NCI-H1694 (cell line): Measurements from ENCODE around the gene KLK10.

Experiments
- DNase-seq: peaks from one replicate; lab custom pipeline; 2025; lab: John Stamatoyannopoulos, UW

KLK10 gene

GRCh38 chr19:51025809-51026553, 6.5 kb upstream of the KLK10 start:
- DNase-seq, result no peak

DNA sequence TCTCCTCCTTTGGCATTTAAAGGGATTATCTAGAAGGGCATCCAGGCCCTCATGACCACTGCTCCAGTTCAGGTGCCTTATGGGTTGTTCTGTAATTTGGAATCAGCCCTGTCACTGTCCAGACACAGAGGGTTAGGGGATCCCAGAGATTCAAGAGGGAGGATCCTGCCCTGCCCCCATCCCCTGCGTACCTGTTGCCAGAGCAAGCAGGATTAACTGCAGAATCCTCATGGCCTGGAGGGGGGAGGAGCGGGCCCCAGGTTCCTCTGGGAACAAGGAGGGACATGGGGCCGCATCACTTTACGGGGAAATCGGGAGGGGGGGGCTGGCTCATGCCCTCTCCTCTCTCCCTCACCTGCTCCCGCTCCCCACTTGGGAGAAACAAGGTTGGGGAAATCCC, 5.9 kb upstream of the KLK10 start:
- no peak for DNase-seq

- DNase-seq, result no peak
Observed at GRCh38 chr19:51024924-51025323, 5.4 kb upstream of the KLK10 start.

DNA sequence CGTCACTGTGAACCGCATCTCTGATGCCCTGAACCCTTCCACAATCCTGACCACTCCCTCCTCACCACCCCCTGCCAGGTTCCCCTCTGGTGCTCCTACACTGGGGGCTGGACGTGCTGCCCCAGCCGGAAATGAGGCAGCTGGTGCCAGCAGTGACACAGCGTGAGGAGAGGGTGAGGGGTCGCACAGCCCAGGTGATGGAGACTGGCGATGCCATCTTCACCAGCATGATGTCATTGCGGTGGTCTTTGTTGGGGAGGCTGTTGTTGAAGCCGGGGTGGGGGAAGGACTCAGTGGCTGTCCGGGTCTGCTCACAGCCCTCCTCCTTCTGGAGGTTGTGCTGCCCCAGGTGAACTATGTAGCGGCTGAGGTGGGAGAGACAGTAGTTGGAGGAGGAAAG, 4.4 kb upstream of the KLK10 start:
- DNase-seq, result no peak

DNA sequence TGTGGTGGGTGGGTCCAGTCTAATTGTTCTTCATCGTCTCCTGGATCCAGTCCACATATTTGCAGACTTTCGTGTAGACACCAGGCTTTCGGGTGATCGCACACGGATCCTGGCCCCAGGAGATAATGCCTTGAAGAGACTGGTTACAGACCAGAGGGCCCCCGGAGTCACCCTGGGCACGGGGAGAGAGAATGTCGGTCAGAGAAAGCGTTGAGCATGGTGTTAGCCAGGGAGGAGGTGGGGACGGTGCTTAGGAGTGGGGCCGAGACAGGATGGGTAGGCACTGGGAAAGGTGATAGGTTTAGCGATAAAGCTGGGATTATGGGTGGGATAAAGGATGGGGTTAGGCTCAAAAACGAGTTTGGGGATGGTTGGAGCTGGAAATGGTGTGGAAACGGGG, 3.0 kb upstream of the KLK10 start:
- DNase-seq, result no peak

DNA sequence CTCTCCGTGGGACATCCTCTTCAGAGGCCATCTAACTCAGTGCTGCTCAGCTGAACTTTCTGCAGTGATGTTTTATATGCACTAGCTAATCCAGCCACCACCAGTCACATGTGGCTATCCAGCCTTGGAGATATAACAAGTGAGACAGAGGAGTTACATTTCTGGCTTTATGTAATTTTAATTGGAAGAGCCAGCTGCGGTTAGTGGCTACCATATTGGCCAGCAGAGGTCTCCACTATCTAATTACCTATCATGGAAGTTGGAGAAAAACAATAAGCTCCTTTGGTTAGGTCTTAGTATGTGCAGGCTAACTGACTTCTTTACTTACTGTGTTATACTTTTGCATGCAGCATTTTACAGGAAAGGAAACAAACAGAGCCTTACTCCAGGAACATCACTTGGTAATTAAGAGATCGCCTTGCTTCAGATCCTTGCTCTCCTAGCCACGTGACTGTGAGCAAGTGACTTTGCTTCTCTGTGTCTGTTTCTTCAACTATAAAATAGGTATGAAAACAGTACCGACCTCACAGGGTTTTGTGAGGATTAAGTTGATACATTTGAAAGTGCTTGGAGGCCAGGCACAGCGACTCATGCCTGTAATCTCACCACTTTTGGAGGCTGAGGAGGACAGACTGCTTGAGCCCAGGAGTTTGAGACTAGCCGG, 1.6 kb upstream of the KLK10 start:
- DNase-seq, result no peak

DNA sequence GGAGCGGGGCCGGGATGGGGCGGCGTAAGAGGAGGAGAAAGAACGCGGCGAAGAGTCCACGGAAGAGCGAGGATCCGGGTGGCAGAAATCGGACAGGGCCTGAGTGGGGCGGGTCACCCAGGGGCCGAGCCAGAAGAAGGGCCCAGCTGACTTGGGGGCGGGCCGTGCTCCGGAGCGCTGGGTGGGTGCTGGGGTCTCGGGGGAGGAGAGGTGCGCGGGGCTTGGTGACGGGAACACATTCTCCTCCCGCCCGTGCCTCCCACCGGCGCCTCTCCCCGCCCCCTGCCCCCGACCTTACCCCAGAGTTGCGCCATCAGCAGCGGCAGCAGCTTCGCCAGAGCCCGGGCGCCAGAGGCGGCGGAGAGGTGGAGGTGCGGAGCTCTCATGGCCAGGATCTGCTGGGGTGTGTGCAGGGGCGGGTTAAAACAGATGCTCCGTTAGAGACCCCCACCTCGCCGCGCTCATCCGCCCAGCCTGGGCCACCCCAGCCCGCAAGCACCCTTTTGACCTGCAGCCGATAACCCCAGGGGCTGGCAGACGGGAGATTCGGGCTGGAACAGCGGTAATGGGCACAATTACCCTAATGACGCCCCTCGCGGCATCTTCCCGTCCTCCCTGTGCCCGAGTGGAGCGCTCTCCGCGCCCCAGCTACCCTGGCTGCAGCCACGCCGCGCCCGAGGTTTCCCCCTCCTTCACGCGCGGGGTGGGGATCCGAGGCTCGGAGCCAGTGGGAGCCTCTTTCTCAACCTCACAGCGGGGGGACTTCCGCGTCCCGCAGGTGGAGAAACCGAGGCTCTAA, 565 bp downstream of the KLK10 start:
- no peak for DNase-seq

DNA sequence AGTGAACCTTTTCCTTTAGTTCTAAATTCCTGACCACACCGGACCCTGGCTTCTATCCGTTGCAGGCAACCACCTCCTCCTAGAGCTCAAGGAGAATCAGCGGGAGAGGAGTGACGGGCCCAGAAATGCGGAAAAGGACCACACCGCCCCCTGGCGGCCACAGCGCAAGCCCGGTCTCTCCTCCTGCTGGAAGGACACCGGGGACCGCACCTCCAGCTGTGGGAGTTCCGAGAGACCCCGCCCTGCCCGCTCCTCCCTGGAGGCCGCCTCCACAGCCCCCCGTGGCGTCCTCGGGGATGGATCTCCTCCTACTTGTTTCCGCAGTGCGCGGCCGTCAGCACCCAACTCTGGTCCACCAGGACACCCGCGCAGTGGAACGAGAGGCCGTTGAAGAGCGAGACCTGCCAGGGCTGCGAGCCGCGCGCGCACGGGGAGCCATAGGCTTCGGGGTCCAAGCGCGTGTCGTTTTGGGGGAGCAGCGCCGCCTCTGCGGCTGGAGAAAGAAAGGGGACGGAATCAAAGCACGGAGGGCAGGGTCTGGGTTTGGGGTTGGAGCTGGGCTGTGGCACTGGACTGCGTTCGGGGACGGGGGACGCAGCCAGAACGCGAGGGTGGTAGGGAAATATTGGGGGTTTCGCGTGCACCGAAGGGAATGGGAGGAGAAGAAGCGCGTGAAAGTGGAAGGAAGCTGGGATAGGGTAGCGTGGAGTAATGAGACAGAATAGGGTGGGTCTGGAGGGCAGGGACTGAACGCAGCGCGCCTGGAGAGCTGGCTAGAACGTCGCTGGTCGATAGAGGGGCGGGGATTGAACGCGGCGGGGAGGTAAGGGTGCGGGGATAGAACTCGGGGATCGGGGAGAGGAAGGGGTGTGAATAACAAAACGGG, 2.5 kb downstream of the KLK10 start:
- peak; percentile 4 for DNase-seq

DNA sequence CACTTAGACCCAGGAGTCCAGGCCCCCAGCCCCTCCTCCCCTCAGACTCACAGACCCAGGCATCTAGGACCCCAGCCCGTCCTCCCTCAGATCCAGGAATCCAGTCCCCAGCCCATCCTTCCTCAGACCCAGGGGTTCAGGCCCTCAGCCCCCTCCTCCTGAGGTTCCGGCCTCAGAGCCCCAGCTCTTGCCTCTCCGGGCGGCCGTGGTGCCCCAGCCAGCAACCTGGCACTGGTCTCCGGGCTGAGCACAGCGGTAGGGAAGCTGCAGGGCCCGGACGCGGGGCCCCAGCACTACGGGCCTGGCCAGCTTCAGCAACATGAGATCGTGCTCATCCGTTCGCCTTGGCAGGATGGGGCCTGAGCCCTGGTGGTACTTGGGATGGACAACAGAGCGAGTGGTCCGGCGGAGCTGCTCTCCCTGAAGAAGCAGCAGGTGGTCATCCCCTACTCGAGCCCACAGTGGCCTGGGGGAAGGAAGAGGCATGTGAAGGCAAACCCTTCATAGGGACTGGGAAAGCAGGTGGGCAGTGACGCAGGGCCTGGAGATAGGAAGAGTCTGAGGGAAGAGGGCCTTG, 3.7 kb downstream of the KLK10 start:
- no peak for DNase-seq

DNA sequence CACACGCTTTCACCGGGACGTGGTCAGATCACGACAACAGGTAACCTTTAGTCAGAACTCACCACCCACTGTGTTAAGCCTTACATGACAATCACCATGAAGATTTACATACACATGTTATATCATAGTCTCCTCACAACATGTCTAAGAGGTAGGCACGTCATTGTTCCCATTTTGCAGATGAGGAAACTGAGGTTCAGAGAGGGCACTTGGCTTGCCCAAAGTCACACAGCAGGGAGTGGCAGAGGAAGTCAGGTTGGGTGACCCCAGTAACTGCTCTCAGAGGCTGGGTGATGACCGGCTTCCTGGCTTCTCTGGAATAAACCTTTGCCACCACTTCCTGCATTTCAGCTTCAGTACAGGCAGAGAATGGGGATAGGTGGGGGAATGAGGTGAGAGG, 5.3 kb downstream of the KLK10 start:
- no peak for DNase-seq

GRCh38 chr19:51012661-51013190, 6.8 kb downstream of the KLK10 start:
- DNase-seq, result no peak

- DNase-seq, result no peak
Observed at GRCh38 chr19:51010066-51010795, 9.3 kb downstream of the KLK10 start.

GRCh38 chr19:51009061-51009891, 10.2 kb downstream of the KLK10 start:
- no peak for DNase-seq

DNA sequence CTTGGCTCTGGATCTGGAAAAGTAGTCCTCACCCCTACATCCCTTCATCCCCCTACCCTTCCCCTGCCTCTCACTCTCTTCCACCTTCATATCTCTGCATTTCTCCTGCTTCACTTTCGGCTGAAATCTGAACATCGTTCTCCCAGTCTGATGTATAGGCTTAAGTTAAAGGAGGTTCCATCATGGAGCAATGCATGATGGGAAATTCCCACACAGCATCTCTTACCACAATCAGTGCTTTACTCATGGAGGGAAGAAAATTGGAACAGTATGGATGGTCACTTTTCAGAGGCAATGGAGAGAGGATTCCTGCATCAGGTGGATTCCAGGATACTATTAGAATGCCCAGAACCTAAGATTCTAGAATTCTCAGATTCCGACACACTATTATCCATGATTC, 12.0 kb downstream of the KLK10 start:
- DNase-seq, result no peak

- no peak for DNase-seq
Observed at GRCh38 chr19:51006406-51006805, 13.1 kb downstream of the KLK10 start.

- no peak for DNase-seq
Observed at GRCh38 chr19:51005248-51005647, 14.3 kb downstream of the KLK10 start.

DNA sequence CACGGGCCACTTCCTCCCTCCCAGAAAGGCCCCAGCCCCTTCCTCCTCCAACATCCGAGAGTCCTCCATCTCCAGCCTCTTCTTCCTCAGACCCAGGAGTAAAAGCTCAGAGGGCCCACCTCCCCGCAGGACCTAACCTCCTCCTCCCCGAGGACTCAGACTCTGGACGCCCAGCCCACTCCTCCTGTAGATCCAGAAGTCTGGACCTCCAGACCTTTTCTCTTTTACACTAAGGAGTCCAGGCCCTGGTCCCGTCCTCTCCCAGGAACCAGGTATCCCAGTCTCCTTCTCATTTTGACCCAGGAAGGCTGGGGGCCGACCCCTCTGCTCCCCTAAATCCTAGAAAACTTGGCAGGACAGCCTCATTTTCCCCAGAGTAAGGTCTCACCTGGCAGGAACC, 16.2 kb downstream of the KLK10 start:
- no peak for DNase-seq

DNA sequence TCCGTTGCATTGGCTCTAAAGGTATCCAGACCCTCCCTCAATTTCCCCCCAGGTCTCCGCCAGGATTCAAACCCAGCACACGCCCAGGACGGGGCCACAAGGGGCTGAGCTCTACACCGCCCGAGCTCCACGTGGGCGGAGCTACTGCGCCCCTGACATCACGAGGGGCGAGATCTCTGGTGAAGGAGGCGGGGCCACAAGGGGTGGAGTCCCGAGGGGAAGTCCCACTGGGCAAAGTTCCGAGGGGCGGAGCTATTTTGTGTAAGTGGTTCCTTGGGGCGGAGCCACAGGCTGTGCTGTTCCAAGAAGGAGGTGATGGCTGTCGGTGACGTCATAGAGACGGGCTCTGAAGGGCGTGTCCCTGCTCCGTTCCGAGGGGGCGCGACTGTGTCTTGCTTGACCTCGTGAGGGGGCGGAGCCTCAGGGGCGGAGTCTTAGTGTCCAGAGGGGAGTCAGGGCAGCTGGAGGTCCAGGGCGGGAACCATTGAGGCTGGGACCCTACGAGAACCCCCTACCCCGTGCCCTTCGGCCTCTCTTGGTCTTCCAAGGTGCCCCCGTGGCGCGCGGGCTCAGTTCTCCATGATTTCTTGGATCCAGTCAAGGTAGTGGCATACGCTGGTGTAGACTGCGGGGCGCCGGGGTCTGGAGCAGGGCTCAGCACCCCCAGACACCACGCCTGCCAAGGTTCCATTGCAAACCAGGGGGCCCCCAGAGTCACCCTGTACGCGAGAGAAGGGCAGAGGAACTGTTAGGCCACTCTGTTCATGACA, 16.8 kb downstream of the KLK10 start:
- DNase-seq, result no peak

GRCh38 chr19:51002089-51002532, 17.4 kb downstream of the KLK10 start:
- DNase-seq, result no peak
